Measurements from ENCODE around the gene RAB27A. TPM values are rescaled to one million over a fixed set of nuclear protein-coding genes. Genes with fewer than 3 reads are reported as not detected.

The RAB27A gene
- total and polyA plus RNA-seq, 2 experiments from 2014 or later = 3.2 to 5.8 TPM

- H3K4me3 Mint-ChIP-seq = no peak within 1 kb of the TSS
- Histone ChIP-seq H3K27ac (ENCODE audit: low read depth) (peak within 1 kb of the TSS; percentile 93), H3K27me3 (ENCODE audit: insufficient read depth) (no peaks in the 10 kb centered on the region), H2AFZ (peak within 1 kb of the TSS; percentile 74), H4K20me1 (replicated peaks; ENCODE audit: insufficient read depth) (peaks cover 28% of the 10 kb centered on the region), H3K4me3 (peak within 1 kb of the TSS; percentile 93), H3F3A (replicated peaks; ENCODE audit: low read depth) (no peaks in the 10 kb centered on the region), H3K79me2 (replicated peaks; ENCODE audit: insufficient read depth) (peaks cover 50% of the 10 kb centered on the region), H3K4me2 (peak within 1 kb of the TSS; percentile 87), H3K9me2 (ENCODE audit: insufficient read depth) (no peaks in the 10 kb centered on the region), H3K4me1 (ENCODE audit: insufficient read depth) (peaks cover 12% of the 10 kb centered on the region), H3K36me3 (ENCODE audit: insufficient read depth) (peaks cover 8% of the 10 kb centered on the region; the same call in 1 of the 2 replicates)
- peaks cover 11% of the 10 kb centered on the region for H3K9me3 Mint-ChIP-seq
- DNase-seq (ENCODE audit: low spot score) = peak; percentile 98
- ATAC-seq = peak; percentile 99
- H3K27me3 Mint-ChIP-seq (ENCODE audit: insufficient read depth, low read depth, poor library complexity) = no peaks in the 10 kb centered on the region
- H3K36me3 Mint-ChIP-seq (ENCODE audit: low read depth) = peaks cover 16% of the 10 kb centered on the region
- H3K4me1 Mint-ChIP-seq = peaks cover 3% of the 10 kb centered on the region; the same call in 2 of the 3 replicates
- H3K27ac Mint-ChIP-seq = no peak within 1 kb of the TSS
- TF ChIP-seq REST (IDR thresholded peaks at IDR 0.05; ENCODE audit: unreplicated experiment) = no peak
- TF ChIP-seq EZH2 (IDR thresholded peaks at IDR 0.05; ENCODE audit: low read depth, unreplicated experiment) = no peak
- no peak for TF ChIP-seq ZNF331 (CRISPR knock-in tag; IDR thresholded peaks at IDR 0.05; ENCODE audit: low read depth)
- TF ChIP-seq ZNF114 (CRISPR knock-in tag; IDR thresholded peaks at IDR 0.05) = no peak
- TF ChIP-seq JUNB (IDR thresholded peaks at IDR 0.05; ENCODE audit: unreplicated experiment) = no peak
- TF ChIP-seq POLR2AphosphoS5 (IDR thresholded peaks at IDR 0.05; ENCODE audit: low read depth) = peak; percentile 87
- TF ChIP-seq CTCF (conservative IDR thresholded peaks at IDR 0.05; ENCODE audit: low read depth in 2 of 2) = peak; percentile 21 to 27; a peak in 2 of 4 replicates
- peak; percentile 78 for TF ChIP-seq CREB1 (CRISPR knock-in tag; IDR thresholded peaks at IDR 0.05; ENCODE audit: low read depth)
- peak; percentile 83 for TF ChIP-seq ETS1 (IDR thresholded peaks at IDR 0.05)
These were observed 92.9 kb downstream of the RAB27A start, which contains the start of gene RSL24D1 for GRCh38 chr15:55196458-55197361. TSS of gene RSL24D1 (minus strand) at chr15:55196941. CDS start at chr15:55196890, 51 bp downstream.
